OCI-LY7 (cell line): ENCODE data around the gene OR13C5. TPM values are rescaled to one million over a fixed set of nuclear protein-coding genes. Genes with fewer than 3 reads are reported as not detected.
A peak's percentile ranks its signal among the peaks of the same experiment; 100 is the strongest.
"Not testable (repeated sequence)": the region's sequence is repeated elsewhere in the genome, so short reads cannot be mapped to it uniquely, and the experiment has no call there.

Experiments
- BruUV-seq: library from RNA; stranded (reverse); fragments of 400-500 nt; replicated peaks from 2 replicates; lab custom pipeline; 2021; lab: Mats Ljungman, UMichigan
- CTCF ChIA-PET: fragments of 300-600 bp; sonication (Branson Sonifier 250); formaldehyde crosslinking; loops from one replicate; lab custom pipeline; 2022; ENCODE audit warnings: antibody characterized with exemption; ENCODE audit not compliant: unreplicated experiment; lab: Charles Lee
- POLR2A ChIA-PET: fragments of 300-600 bp; sonication (Branson Sonifier 250); formaldehyde crosslinking; loops from one replicate; lab custom pipeline; 2022; ENCODE audit warnings: antibody characterized with exemption; lab: Charles Lee
- DNase-seq: peaks from one replicate; pipeline ENCODE4 v3.0.0-alpha.2; 2015; ENCODE audit warnings: low spot score
- H2AFZ ChIP-seq: fragments of 200-600 bp; sonication (generic), shearing (Covaris generic); 2 replicates; pipeline ENCODE4 v1.6.1; 2014; ENCODE audit warnings: mild to moderate bottlenecking, antibody characterized with exemption, low read length, moderate library complexity
- H3K27ac ChIP-seq: fragments of 200-600 bp; sonication (generic); 2 replicates; pipeline ENCODE4 v1.5.1; 2014; ENCODE audit warnings: mixed run types, low read depth, mild to moderate bottlenecking, moderate library complexity, low read length, inconsistent platforms; ENCODE audit not compliant: poor library complexity, severe bottlenecking
- H3K36me3 ChIP-seq: fragments of 200-600 bp; sonication (generic); 2 replicates; pipeline ENCODE4 v1.6.1; 2014; ENCODE audit warnings: mild to moderate bottlenecking, antibody characterized with exemption, low read length, moderate library complexity, mixed read lengths; ENCODE audit not compliant: insufficient read depth
- H3K4me1 ChIP-seq: fragments of 200-600 bp; sonication (generic); 2 replicates; pipeline ENCODE4 v1.5.1; 2014; ENCODE audit warnings: mild to moderate bottlenecking, low read length; ENCODE audit not compliant: insufficient read depth, poor library complexity, severe bottlenecking
- H3K4me2 ChIP-seq: fragments of 200-600 bp; sonication (generic); 2 replicates; pipeline ENCODE4 v1.6.1; 2014; ENCODE audit warnings: mild to moderate bottlenecking, low read length
- H3K4me3 ChIP-seq: fragments of 200-600 bp; sonication (generic); 2 replicates; pipeline ENCODE4 v1.5.1; 2014; ENCODE audit warnings: mild to moderate bottlenecking, low read depth, low read length; ENCODE audit not compliant: poor library complexity, severe bottlenecking
- H3K79me2 ChIP-seq: fragments of 200-600 bp; sonication (generic); 2 replicates; pipeline ENCODE4 v1.6.1; 2016; ENCODE audit warnings: low read depth, mild to moderate bottlenecking, low read length, moderate library complexity, mixed read lengths; ENCODE audit not compliant: insufficient read depth
- H3K9me2 ChIP-seq: fragments of 200-600 bp; sonication (generic); 2 replicates; pipeline ENCODE4 v1.6.1; 2016; ENCODE audit warnings: mild to moderate bottlenecking, low read length, mixed read lengths; ENCODE audit not compliant: insufficient read depth
- H3K9me3 ChIP-seq: fragments of 200-600 bp; sonication (generic); 2 replicates; pipeline ENCODE4 v1.6.1; 2014; ENCODE audit warnings: mild to moderate bottlenecking, mixed run types, low read length, mixed read lengths
- H4K20me1 ChIP-seq: fragments of 200-600 bp; sonication (generic); 2 replicates; pipeline ENCODE4 v1.6.1; 2014; ENCODE audit warnings: mild to moderate bottlenecking, antibody characterized with exemption, low read length, moderate library complexity, mixed read lengths; ENCODE audit not compliant: insufficient read depth
- CTCF ChIP-seq: fragments of 200-600 bp; sonication (generic); conservative IDR thresholded peaks from 2 replicates; pipeline ENCODE4 v1.5.1; 2014; ENCODE audit warnings: mild to moderate bottlenecking, antibody characterized with exemption, low read length, moderate library complexity, mixed read lengths
- EZH2phosphoT487 ChIP-seq: fragments of 200-600 bp; sonication (generic); IDR thresholded peaks from 2 replicates; pipeline ENCODE4 v1.6.1; 2018; ENCODE audit warnings: low read depth, borderline replicate concordance, mild to moderate bottlenecking, mixed run types, antibody characterized with exemption, low read length, moderate library complexity, mixed read lengths
- intact Hi-C: fragments of 100-400 bp; cut with micrococcal nuclease; formaldehyde crosslinking; loops from one replicate; pipeline ENCODE4 v1.10.0; 2022; ENCODE audit not compliant: unreplicated experiment
- total RNA-seq, 2 experiments: library from RNA; depleted of rRNA in 1 of 2; stranded (reverse); fragments of >200 nt in 1 of 2; shearing (Covaris generic) in 1 of 2; gene quantifications; 2 replicates each; pipeline ENCODE4 v1.2.3, GENCODE V29; 2014 to 2022

The OR13C5 gene
- total RNA-seq, 2 experiments from 2014 or later: not detected

- Histone ChIP-seq H3K4me2 (no peak overlapping the region), H3K79me2 (no peaks in the 10 kb centered on the region), H3K36me3 (no peaks in the 10 kb centered on the region), H3K9me2 (no peaks in the 10 kb centered on the region), H3K4me3 (no peak overlapping the region), H3K9me3 (no peaks in the 10 kb centered on the region), H2AFZ (no peak overlapping the region), H4K20me1 (no peaks in the 10 kb centered on the region), H3K4me1 (no peaks in the 10 kb centered on the region), H3K27ac (no peak overlapping the region)
- ChIA-PET CTCF (no interaction called here), POLR2A (no interaction called here)
- TF ChIP-seq CTCF (peak; percentile 72), EZH2phosphoT487 (no peak)
- DNase-seq: peak; percentile 4
- no TSS peak for BruUV-seq
- intact Hi-C loops: no loop called here
Measured at GRCh38 chr9:104608336-104608735, 9.1 kb upstream of the OR13C5 start.

GRCh38 chr9:104606152-104606551 lies 6.9 kb upstream of the OR13C5 start:
- Histone ChIP-seq H3K4me2 (no peak overlapping the region), H3K27ac (no peak overlapping the region), H3K4me1 (no peaks in the 10 kb centered on the region), H3K36me3 (no peaks in the 10 kb centered on the region), H4K20me1 (no peaks in the 10 kb centered on the region), H3K9me2 (no peaks in the 10 kb centered on the region), H3K9me3 (no peaks in the 10 kb centered on the region), H2AFZ (no peak overlapping the region), H3K79me2 (no peaks in the 10 kb centered on the region), H3K4me3 (no peak overlapping the region)
- no TSS peak for BruUV-seq
- DNase-seq: no peak
- CTCF ChIA-PET: no interaction called here
- intact Hi-C loops: no loop called here
- POLR2A ChIA-PET: interaction anchor here (0.6 kb wide), 1 partner anchor 58 kb away, joined by 3 read pairs; no protein-coding TSS in a partner anchor
- TF ChIP-seq EZH2phosphoT487 (no peak), CTCF (no peak)

GRCh38 chr9:104605527-104605926 lies 6.3 kb upstream of the OR13C5 start, which contains the start of gene OR13C2:
OR13C2 (minus strand) TSS chr9:104605627; CDS start chr9:104605627, 0 bp downstream.
- H2AFZ ChIP-seq, H3K4me2 ChIP-seq, BruUV-seq, DNase-seq, H3K4me1 ChIP-seq, H4K20me1 ChIP-seq, H3K9me3 ChIP-seq, intact Hi-C loops, H3K4me3 ChIP-seq, H3K79me2 ChIP-seq, POLR2A ChIA-PET, H3K36me3 ChIP-seq, CTCF ChIA-PET, H3K27ac ChIP-seq, H3K9me2 ChIP-seq: not testable (repeated sequence)
